NT2/D1 (cell line): ENCODE measurements around the gene CERS6.

ENCODE experiments used
- YY1 ChIP-seq: IDR thresholded peaks from 2 replicates; pipeline ENCODE4 v1.6.1; 2011; ENCODE audit not compliant: insufficient read length, insufficient read depth
- ZNF274 ChIP-seq: IDR thresholded peaks from 2 replicates; pipeline ENCODE4 v1.6.1; 2011; ENCODE audit warnings: mild to moderate bottlenecking, low read depth, low read length

GRCh38 chr2:168691221-168691620, 235.1 kb downstream of the CERS6 start:
- TF ChIP-seq ZNF274 (no peak), YY1 (no peak)
